ENCODE results near the gene ABHD14A.
A peak's percentile ranks its signal among the peaks of the same experiment; 100 is the strongest.

- TF ChIP-seq CTCF (IDR thresholded peaks at IDR 0.05), result peak in 2 of 3 experiments; percentile 15 to 28
- no peak for TF ChIP-seq POLR2A (IDR thresholded peaks at IDR 0.05)
These were observed 20.7 kb downstream of the ABHD14A start, which contains the start of gene RPL29 for GRCh38 chr3:51995346-51996163.

Data from testis (tissue), 2 donors.